ENCODE results near the gene ERI3. TPM values are rescaled to one million over a fixed set of nuclear protein-coding genes. Genes with fewer than 3 reads are reported as not detected.
A peak's percentile ranks its signal among the peaks of the same experiment; 100 is the strongest.

The ERI3 gene
- total and polyA plus RNA-seq, 2 of the 4 experiments (the other 2 are of a cell fraction) = 56.6 to 70.9 TPM

- no TSS peak for BruUV-seq (replicated peaks)
- Histone ChIP-seq H3K27me3 (ENCODE audit: control insufficient read depth, insufficient read depth, low read length) (no peaks in the 10 kb centered on the region), H3K18ac (ENCODE audit: low read depth, low read length) (no peak overlapping the region), H4K91ac (ENCODE audit: insufficient read depth, low read depth, low read length) (no peak overlapping the region), H4K20me1 (ENCODE audit: insufficient read depth, low read length) (0 out of 2 replicates have a peak, but pooled peaks cover 3% of the 10 kb centered on the region), H3K14ac (replicated peaks; ENCODE audit: low read depth, low read length) (no peak overlapping the region), H3K9ac (ENCODE audit: low read depth, low read length) (no peak overlapping the region), H3K27ac (ENCODE audit: insufficient read depth, low read length) (no peak overlapping the region), H4K5ac (ENCODE audit: low read depth, low read length) (no peak overlapping the region), H3K36me3 (ENCODE audit: control insufficient read depth, insufficient read depth, low read length) (no peaks in the 10 kb centered on the region), H3K4me3 (ENCODE audit: insufficient read depth, low read depth, low read length) (no peak overlapping the region), H2AK5ac (ENCODE audit: low read depth, low read length) (no peak overlapping the region), H2BK120ac (ENCODE audit: low read depth, low read length) (no peak overlapping the region), H3K4me2 (ENCODE audit: low read depth, low read length) (0 out of 2 replicates have a peak overlapping the region, but pooled peaks have one; percentile 27), H3K56ac (ENCODE audit: extremely low read depth, insufficient read depth, low read length) (no peak overlapping the region), H3K23ac (ENCODE audit: low read depth, low read length) (no peak overlapping the region), H3K9me3 (ENCODE audit: control insufficient read depth, insufficient read depth, low read length) (no peaks in the 10 kb centered on the region), H3K4me1 (ENCODE audit: control insufficient read depth, insufficient read depth, low read length) (peaks cover 3% of the 10 kb centered on the region), H2AFZ (replicated peaks; ENCODE audit: low read length, poor library complexity) (no peak overlapping the region), H3K9me1 (ENCODE audit: insufficient read depth, low read length) (peaks cover 8% of the 10 kb centered on the region), H3K79me1 (ENCODE audit: low read depth in 1 of 2, low read length in 2 of 2) (peaks cover 33 to 35% of the 10 kb centered on the region in 2 experiments), H4K8ac (ENCODE audit: low read depth in 2 of 2, low read length in 2 of 2) (no peak overlapping the region), H3K4ac (ENCODE audit: low read depth, low read length) (no peak overlapping the region), H2BK20ac (ENCODE audit: low read depth, low read length) (no peak overlapping the region), H2AK9ac (replicated peaks; ENCODE audit: low read depth, low read length, poor library complexity) (no peak overlapping the region), H2BK15ac (ENCODE audit: low read depth, low read length) (no peak overlapping the region), H2BK5ac (ENCODE audit: low read depth, low read length, poor library complexity, severe bottlenecking) (no peak overlapping the region)
- ATAC-seq (ENCODE audit: low read depth) = no peak
- WGBS, 2 experiments (ENCODE audit: extremely low coverage in 2 of 2, insufficient read length in 1 of 2) = no CpG with 5 or more reads among the region's 1 CpG
- ChIA-PET CTCF (no interaction called here), POLR2A (ENCODE audit: unreplicated experiment) (no interaction called here)
- TF ChIP-seq CEBPB (IDR thresholded peaks at IDR 0.05; ENCODE audit: low read depth, low read length) = no peak
- no peak for TF ChIP-seq FOS (IDR thresholded peaks at IDR 0.05; ENCODE audit: low read depth, low read length)
- no peak for TF ChIP-seq SMC3 (IDR thresholded peaks at IDR 0.05; ENCODE audit: low read depth, low read length)
- no peak for TF ChIP-seq CHD1 (IDR thresholded peaks at IDR 0.05; ENCODE audit: low read depth, low read length)
- TF ChIP-seq POLR2A (IDR thresholded peaks at IDR 0.05; ENCODE audit: low read depth, low read length) = no peak
- TF ChIP-seq RAD21 (IDR thresholded peaks at IDR 0.05; ENCODE audit: low read length) = no peak
- intact Hi-C loops (cut with micrococcal nuclease) (loop anchor here (2.0 kb wide), 1 partner anchor 25 kb away; no protein-coding TSS in a partner anchor), dilution Hi-C loops (cut with HindIII; ENCODE audit: low sequenced_read_pairs, unreplicated experiment) (no loop called here), in situ Hi-C loops (cut with MboI; ENCODE audit: low sequenced_read_pairs) (no loop called here)
- no peak for DNase-seq
These were observed 1.5 kb downstream of the ERI3 start for GRCh38 chr1:44353604-44354003.

Data from IMR-90 (cell line).